Right hindlimb (tissue), 1 donor: ENCODE data around the gene COQ8B.
"Not testable (repeated sequence)": the region's sequence is repeated elsewhere in the genome, so short reads cannot be mapped to it uniquely, and the experiment has no call there.

Experiments
- DNase-seq: peaks from one replicate; pipeline ENCODE4 v3.0.0-alpha.2; 2018

COQ8B gene

GRCh38 chr19:40741527-40742390, 25.1 kb upstream of the COQ8B start:
- DNase-seq, result no peak

GRCh38 chr19:40740747-40741146, 24.1 kb upstream of the COQ8B start:
- DNase-seq, result peak; percentile 76

- peak; percentile 36 for DNase-seq
Measured at GRCh38 chr19:40739871-40740703, 23.4 kb upstream of the COQ8B start.

- no peak for DNase-seq
Measured at GRCh38 chr19:40739030-40739839, 22.5 kb upstream of the COQ8B start.

GRCh38 chr19:40737102-40737644, 20.5 kb upstream of the COQ8B start:
- no peak for DNase-seq

GRCh38 chr19:40736661-40737060, 20.0 kb upstream of the COQ8B start:
- no peak for DNase-seq

GRCh38 chr19:40735013-40735771, 18.5 kb upstream of the COQ8B start:
- no peak for DNase-seq

GRCh38 chr19:40733149-40733548, 16.5 kb upstream of the COQ8B start:
- DNase-seq, result no peak

- not testable (repeated sequence) for DNase-seq
Measured at GRCh38 chr19:40732304-40732703, 15.6 kb upstream of the COQ8B start.

- DNase-seq, result not testable (repeated sequence)
Measured at GRCh38 chr19:40730065-40730464, 13.4 kb upstream of the COQ8B start.

GRCh38 chr19:40726279-40726678, 9.6 kb upstream of the COQ8B start:
- DNase-seq, result no peak

- no peak for DNase-seq
Measured at GRCh38 chr19:40724855-40725254, 8.2 kb upstream of the COQ8B start.

- no peak for DNase-seq
Measured at GRCh38 chr19:40724315-40724714, 7.6 kb upstream of the COQ8B start.

- no peak for DNase-seq
Measured at GRCh38 chr19:40723661-40724254, 7.1 kb upstream of the COQ8B start.

- no peak for DNase-seq
Measured at GRCh38 chr19:40721936-40722661, 5.4 kb upstream of the COQ8B start.

- no peak for DNase-seq
Measured at GRCh38 chr19:40721140-40721486, 4.4 kb upstream of the COQ8B start.

- DNase-seq, result no peak
Measured at GRCh38 chr19:40719414-40719894, 2.8 kb upstream of the COQ8B start.

- peak; percentile 54 for DNase-seq
Measured at GRCh38 chr19:40718774-40719391, 2.2 kb upstream of the COQ8B start.

- DNase-seq, result no peak
Measured at GRCh38 chr19:40717880-40718773, 1.4 kb upstream of the COQ8B start.
